GM18520 (cell line): ENCODE measurements around the gene HEPH.
"Not testable (repeated sequence)": the region's sequence is repeated elsewhere in the genome, so short reads cannot be mapped to it uniquely, and the experiment has no call there.

Experiments
- ATAC-seq: cut with Tn5 transposase; IDR thresholded peaks from one replicate; pipeline ENCODE4 v1.9.1; 2021; ENCODE audit not compliant: unreplicated experiment

The HEPH gene

GRCh38 chrX:66221856-66222255 is 57.8 kb downstream of the HEPH start:
- ATAC-seq = no peak

- no peak for ATAC-seq
Observed at GRCh38 chrX:66232296-66232695, 68.2 kb downstream of the HEPH start.

DNA sequence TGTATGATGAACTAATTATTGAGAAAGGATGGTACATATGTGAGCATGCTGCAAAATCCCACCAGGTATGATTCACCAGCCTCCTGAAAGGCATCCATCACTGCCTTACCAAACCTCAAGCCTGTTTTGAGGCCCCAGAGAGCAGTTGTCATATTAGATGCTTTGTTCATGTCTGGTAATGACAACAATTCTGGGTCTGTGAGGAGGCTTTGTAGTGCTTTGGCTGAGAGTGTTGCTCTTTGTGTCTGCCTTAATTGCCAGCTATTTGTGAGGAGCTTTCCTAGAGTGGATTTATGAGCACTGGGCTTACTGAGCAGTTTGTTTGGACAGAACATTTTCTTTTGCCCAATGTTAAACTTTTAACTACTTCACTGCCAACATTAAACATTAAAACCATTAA is 69.2 kb downstream of the HEPH start:
- no peak for ATAC-seq

GRCh38 chrX:66233904-66234303 is 69.9 kb downstream of the HEPH start:
- ATAC-seq = not testable (repeated sequence)

DNA sequence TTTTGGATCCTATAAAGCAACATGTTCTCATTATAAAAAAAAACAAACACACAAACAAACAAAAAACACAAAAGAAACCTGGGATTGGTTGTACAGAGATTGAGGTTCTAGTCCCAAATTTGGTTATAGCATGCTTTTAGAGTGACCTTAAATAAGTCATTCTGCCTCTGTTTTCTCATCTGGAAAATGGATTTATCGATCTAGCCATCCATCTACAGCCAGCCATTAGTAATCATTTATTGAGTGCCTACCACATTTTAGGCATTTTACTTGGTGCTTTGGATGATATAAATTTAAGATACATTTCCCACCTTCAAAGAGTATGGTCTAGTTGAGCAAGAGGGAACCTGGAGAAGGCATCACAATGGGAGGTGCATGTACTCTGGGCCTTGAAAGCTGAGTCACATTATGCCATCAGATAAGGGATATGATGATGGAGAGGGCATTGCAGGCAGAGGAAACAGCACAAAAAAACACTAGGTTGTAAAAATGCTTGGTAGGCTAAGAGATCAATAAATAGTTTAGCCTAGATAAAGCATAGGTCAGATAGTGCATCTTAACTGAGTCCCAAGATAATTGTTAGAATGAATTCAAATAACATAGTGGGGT is 91.4 kb downstream of the HEPH start:
- ATAC-seq = no peak

DNA sequence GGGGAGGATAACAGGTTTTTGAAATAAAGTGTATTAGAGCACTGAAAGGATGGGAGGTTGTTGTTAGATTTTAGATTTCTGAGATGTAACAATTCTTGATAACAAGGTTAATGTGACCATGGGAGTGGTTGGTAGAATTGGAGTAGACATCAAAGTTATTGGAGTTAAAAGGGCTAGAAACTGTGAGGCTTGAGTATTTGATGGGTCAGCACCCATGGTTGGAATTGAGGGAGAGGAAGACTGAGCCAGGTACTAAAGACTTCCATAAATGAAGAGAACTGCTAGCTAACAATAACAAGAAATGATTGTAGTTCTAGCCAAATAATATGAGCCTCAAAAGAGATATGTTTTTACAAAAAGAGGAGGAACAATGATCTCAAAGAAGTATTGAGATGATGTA is 98.8 kb downstream of the HEPH start:
- no peak for ATAC-seq
